ENCODE measurements around the gene LOXL1.
A peak's percentile ranks its signal among the peaks of the same experiment; 100 is the strongest.

GRCh38 chr15:73991726-73992593 is 65.7 kb downstream of the LOXL1 start, which contains the start of gene STOML1:
- TF ChIP-seq GABPA (IDR thresholded peaks at IDR 0.05; ENCODE audit: low read depth) (peak; percentile 80), CTCF (IDR thresholded peaks at IDR 0.05) (peak; percentile 81), CHD2 (IDR thresholded peaks at IDR 0.05; ENCODE audit: low read length, partially characterized antibody) (peak; percentile 80), POLR2AphosphoS5 (IDR thresholded peaks at IDR 0.05; ENCODE audit: low read depth, low read length) (peak; percentile 20; the same call in 1 of the 2 replicates), EP300 (IDR thresholded peaks at IDR 0.05; ENCODE audit: borderline replicate concordance in 1 of 2, low read depth in 1 of 2, low read length in 1 of 2) (peak in 1 of 2 experiments; percentile 40; a peak in 1 of 4 replicates), EZH2phosphoT487 (IDR thresholded peaks at IDR 0.05; ENCODE audit: borderline replicate concordance, low read depth) (no peak), NFIC (IDR thresholded peaks at IDR 0.05; ENCODE audit: borderline replicate concordance) (no peak), SIN3A (IDR thresholded peaks at IDR 0.05; ENCODE audit: borderline replicate concordance, low read depth, low read length) (peak; percentile 98), SMC3 (IDR thresholded peaks at IDR 0.05; ENCODE audit: low read depth, low read length) (no peak; the same call in 1 of the 2 replicates)
